SK-N-SH (cell line): ENCODE data around the gene SLC24A1.

Source experiments
- JUND ChIP-seq: IDR thresholded peaks from 2 replicates; pipeline ENCODE4 v1.4.0; 2012
- REST ChIP-seq: IDR thresholded peaks from 2 replicates; pipeline ENCODE4 v1.6.1; 2012; ENCODE audit warnings: mild to moderate bottlenecking, low read depth, low read length, moderate library complexity

GRCh38 chr15:65653801-65654521 is 32.2 kb downstream of the SLC24A1 start:
- no peak for TF ChIP-seq JUND
- no peak for TF ChIP-seq REST
